ENCODE data around the gene GTF2F2. TPM values are rescaled to one million over a fixed set of nuclear protein-coding genes. Genes with fewer than 3 reads are reported as not detected.

The GTF2F2 gene
- total RNA-seq, 1 donor from 2014 or later: 19.4 TPM

DNA sequence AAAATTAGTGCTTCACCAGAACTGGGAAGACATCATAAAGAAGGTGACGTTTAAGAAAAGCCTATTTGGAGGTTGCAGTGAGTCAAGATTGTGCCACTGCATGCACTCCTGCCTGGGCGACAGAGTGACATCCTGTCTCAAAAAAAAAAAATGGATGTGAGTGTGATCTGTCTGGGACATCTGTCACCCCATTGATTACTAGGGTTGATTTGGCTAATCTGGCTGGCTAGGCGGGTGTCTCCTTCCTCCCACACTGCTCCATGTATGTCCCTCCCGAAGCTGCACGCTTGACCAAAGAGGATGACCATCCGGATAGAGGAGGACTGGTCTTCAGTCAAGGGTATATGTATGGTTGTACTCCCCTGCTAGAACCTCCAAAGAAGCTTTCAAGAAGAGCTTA lies 2.6 kb downstream of the GTF2F2 start:
- no peak for DNase-seq

DNA sequence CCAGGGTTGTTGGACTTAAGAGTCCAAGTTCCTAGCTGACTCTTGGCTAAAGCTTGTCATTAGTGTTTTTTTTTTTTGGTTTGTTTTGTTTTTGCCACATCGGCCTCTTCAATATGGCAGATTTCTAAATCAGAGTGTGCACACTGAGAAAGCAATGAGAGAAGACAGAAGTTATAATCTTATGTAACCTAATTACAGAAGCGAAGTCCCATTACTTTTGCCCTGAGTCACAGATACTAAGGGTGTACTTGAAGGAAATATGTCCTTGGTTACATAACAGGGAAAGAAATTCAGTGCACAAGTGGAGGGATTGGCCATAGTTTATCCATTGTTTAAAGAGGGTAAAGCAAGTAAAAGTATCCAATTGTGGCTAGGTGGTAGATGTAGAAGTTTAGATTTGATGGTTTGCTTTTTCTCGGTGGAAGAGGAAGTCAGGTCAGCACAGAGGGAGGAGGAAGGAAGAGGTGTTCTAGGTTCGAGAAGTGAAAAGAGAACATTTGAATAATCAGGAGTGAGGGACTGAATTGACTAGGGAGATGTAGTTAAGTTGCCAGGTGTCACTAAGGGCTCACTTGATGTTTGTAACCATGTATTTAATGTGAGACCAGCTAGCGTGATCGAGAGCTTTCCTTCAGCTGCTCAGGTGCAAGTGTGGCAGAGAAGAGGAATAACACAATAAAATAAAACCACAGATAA lies 12.2 kb downstream of the GTF2F2 start:
- no peak for DNase-seq

DNA sequence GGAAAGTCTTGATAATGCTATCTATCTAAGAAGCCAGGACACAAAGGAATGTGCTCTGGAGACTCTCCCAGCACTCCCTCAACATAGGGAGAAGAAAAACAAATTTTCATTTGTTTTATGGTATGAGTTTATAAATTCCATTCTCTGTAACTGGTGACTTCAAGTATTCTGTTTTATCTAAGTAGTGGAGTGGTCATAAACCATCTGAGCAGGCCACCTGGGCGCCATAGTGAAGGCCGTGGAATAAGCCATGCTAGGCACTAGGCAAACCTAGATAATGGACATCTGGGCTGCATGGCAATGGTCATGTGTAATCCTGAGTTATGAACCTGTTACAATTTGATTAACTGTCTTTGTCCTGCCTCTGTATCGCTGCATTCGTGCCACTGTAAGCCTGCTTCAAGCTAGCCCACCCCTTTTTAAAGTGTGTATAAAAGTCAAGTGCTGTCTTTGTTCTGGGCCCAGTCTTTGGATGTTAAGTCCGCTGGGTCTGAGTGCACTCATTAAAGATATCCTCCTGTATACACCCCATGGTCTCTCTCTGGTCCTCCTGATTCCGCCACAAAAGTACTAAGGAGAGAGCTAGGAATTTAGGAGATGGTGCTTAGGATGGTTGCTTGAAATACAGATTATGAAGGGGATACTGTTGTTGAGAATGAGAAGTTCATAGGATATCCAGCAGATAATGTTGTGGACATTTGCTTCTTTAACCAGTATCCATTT lies 13.2 kb downstream of the GTF2F2 start:
- DNase-seq: no peak

DNA sequence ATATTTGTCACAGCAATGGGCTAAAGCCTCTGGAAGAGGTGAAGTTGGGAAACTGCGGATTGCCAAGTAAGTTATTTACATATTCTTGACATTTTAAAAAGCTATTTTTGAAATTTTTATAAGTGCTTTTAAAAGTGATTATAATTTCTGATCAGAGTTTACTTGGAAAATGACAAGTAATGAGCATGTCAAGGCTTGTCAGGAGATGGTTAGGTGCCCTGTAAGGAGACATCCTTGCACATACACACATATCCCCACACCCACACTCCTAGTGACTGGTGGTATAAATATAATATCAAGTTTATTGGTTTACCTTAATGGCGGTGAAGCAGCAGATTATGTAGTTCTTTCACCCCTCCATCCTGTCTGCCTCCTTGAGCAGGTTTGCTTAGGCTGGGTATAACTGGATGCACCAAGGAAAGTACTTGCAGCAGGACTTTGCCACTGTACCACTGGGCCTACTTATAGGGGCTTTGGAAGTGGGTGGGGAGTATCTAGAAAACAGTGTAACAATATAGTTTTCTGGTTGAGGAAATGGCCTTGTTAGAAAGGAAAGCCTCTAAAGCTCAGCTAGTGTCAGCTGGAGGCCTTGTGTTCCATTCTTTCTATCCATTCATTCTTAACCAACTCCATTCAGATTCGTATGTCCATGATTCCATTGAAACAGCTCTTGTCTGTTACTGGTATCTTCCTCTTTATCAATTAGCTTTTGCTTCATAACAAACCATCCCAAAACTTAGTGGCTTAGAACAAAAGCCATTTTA lies 16.6 kb downstream of the GTF2F2 start:
- no peak for DNase-seq

DNA sequence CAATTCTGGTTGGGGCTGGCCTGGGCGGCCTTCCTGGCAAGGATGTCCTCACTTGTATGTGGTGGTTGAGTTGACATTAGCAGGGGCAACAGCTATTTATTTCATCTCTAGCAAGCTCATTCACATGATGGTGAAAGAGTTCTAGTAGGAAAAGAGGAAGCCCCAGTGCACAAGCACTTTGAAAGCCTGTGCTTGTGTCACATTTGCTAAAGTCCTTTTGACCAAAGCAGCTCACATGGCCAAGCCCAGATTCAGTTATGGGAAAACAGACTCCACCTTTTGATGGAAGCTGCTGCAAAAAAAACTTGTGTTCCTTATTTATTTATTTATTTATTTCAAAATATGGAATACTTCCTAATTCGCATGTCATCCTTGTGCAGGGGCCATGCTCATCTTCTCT lies 17.2 kb downstream of the GTF2F2 start:
- DNase-seq: no peak

DNA sequence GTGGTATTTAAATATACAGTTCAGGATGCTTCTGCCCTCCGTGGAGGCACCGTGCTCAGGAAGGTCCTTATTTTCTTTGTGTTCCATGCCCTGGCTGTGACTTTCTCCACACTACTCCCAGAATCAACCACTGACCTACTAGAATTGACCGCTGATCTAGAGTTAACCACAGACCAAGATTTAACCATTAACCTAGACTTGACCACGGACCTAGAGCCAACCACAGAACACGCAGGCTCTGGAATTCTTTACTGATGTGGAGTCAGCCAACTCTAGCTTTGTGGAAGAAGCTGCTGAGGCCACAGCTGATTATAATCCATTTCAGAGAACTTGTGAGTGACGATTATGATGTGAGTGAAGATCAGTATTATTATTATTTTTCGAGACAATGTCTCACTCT lies 18.0 kb downstream of the GTF2F2 start:
- DNase-seq: no peak

DNA sequence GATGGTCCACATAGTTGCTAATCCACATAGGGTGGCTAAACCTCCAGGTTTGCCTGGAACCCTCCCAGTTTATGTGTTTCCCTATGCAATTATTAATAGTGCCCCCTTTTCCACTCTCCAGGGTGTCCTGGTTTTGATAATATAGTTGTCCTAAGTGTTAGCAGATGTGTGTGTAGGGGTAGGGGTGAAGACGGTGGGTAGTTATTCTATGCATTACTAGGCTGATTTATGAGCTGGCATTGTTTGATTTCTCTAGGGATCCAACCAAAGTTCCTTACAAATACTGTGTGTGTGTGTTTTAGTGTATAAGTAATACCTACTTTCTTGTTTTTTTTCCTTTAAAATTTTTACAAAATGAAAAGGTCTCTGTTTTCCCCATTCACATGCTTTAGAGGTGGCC lies 21.1 kb downstream of the GTF2F2 start:
- no peak for DNase-seq

DNA sequence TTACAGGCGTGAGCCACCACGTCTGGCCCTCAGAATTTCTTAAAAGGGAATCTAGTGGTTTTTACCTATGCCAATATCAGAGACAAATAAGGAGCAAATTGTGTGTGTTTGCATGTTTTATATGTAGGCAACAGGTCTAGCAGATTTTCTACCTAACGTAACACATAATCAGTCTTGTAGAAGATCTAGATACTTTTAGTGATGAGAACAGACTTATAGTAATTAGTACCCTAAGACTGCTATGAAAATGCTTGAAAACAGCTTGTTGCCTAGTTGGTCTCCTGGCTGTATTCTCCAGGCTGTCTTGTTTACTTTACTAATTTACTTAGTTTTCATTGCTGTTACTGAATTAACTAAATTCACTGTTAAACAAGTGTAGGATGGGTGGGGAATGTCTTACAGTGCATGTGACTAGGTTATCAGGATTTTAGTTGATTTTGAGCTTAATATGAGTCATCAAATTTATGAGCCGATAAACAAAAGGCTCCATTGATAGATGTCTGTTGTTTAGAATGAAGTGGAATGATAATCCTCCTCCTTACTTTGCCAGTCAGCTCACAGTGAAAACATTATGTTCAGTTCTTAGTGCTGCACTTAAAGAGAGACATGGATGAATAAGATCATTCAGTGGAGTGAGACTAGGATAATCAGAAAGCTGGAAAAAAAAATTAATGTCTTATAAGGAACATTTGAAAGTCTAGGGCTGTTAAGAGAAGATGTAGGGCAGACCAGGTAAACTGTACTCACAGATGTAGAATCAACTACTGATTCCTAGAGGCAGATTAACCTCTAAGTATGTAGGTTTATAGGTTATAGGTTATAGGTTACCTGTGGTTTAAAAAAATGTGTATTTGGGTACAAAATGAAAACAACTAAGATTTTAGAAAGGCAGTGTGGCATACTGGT lies 22.4 kb downstream of the GTF2F2 start:
- no peak for DNase-seq

DNA sequence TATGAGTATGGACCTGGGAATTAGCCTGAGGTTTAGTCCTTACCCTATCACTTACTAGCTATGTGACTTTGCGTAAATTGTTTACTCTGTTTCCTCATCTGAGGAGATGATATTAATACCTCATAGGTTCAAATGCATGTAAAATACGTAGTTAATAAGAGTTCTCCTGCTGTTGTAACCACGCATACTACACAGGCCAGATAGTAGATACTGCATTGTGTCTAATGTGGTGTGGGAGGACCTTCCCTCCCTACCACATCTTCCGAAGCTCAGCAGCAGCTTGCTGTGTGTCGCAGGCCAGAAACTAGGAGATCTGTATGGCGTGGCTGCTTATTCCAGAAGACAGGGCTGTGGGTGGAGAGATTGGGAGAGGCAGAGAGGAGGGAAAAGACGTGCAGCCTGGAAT lies 23.0 kb downstream of the GTF2F2 start:
- no peak for DNase-seq

DNA sequence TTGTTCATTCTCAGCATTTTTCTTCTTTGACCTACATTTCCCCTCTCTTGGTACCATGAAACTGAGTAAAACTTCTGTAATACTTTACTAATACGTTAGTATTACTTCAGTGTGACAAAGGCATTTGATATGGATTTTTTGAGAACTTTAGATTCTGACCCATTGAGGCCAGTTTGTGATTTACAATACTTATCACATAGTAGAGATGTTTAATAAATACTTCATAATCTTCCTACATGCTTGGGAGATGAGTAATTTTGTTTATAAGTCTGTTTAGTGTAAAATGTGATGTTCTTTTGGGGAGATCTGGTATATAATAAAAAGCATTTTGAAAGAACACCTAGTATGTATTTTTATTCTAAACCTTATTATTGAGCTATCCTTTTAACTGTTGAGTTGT lies 29.7 kb downstream of the GTF2F2 start:
- no peak for DNase-seq

DNA sequence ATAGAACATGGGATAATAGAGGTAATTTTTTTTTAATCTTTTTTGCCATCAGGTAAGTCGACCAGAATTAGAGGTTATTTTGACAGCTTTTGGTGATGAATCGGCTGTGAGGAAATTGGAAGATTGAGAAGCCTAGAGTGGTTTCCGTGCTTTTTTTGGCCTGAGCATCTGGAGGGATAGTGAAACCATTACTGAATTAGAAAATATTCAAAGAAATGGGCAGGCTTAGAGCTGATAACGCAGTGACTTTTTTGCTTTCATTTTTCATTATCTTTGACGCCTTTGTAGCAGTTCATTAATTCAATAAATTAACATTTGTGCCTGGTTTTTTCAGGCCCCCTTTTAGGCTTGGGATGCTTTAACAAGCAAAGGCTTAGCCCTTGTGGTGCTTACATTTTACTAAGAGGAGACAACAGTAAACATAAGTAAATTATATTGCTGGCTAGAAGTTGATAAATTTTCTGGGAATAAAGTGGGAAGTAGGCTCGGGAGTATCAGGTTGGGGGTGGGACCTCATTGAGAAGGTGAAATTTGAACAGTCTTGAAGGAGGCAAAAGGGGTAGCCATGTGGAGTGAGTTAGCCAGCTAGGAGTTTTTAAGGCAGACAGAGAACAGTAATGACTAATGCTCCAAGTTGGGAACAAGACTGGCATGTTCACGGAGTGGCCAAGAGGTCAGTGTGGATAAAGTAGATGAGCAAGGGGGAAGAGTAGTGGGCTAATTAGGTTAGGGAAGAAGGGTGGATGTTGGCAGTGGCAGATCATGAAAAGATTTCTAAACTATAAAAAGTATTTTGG lies 36.5 kb downstream of the GTF2F2 start:
- no peak for DNase-seq

DNA sequence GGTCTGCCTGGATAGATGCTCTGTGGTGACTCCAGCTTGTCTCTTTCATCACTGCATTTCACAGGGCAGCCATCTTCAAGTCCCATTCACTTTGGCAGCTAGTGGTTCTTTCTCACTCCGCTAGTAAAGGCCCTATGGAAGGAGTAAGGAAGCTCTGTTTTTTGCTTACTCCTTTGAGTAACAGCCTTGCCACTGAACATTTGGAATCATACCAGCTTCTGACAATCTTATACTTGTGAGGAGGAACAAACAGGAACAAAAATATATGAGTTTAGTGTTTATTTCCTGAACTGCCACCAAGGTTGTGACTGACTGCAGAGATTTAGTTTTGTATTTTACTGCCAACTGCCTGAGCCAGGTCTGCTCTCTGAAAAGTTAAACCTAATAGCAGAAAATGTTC lies 41.9 kb downstream of the GTF2F2 start:
- peak; percentile 31 for DNase-seq

DNA sequence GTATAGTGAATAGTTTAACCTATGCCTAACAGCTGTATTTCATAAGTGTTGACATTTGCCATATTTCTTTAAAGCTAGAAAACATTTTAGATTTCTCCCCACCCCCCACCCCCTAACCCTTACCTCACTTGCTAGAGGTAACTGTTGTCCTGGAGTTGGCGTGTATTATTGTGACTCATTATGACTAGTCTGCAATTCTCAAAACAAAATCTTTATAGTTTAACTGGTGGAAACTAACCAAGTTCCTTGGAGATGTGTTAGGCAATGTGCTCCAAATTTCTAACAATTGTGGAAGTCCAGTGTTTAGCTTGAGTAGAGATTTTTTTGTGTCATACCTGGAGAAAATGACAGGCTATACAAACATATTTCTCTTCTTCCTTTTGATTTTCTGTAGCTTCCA lies 42.5 kb downstream of the GTF2F2 start:
- DNase-seq: peak; percentile 22

DNA sequence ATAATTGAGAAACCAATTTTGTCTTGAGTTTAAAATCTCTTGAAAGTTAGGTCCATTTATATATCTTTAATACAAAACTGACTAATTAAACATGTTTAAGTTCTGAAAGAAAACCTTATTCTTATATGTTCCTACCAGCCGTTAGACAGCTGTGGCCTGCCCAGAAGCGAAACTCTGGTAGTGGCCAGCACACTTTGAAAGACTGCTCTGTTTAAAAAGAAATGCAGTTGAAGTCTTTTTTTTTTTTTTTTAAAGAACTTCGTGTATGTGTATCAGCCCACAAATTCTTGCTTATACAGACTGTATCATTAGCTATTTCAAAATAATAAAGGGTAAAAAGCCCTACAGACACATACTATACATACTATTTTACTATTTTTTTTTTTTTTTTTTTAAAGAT lies 46.5 kb downstream of the GTF2F2 start:
- DNase-seq: no peak

DNA sequence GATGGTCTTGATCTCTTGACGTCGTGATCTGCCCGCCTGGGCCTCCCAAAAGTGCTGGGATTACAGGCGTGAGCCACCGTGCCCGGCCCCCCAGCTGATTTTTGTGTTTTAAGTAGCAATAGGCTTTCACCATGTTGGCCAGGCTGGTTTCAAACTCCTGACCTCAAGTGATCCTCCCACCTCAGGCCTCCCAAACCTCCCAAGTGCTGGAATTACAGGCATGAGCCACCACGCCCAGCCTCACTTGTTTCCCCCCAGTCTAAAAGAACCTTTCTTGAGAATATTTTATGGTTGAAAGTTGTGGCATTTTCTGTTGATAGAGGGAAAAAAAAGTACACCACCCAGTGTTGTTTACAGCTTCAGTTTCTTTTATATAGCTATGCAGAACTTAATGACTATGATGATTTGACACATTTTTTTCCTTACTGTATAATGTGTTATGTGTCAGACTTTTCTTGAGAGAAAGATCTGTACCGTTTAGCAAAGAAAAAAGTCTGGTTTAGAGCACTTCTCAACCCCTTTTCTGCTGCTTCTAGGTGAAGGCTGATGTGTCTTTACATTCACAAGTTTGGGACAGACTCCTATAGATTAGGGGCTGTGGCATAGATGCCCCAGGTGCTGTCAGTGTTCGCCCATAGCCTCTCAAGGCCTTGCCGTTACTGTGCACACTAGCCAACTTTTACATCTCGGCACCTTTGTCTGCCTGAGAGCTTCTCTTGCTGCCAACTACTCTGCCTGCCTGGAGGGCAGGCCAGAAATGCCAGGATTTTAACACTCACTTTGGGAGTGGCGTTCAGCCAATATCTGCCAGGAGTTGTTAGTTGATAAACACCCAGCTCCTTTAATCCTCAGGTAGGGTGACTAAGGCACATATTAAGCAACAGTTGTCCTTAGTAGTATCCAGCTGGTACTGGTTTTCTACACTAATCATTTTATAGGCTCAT lies 47.6 kb downstream of the GTF2F2 start:
- peak; percentile 6 for DNase-seq

DNA sequence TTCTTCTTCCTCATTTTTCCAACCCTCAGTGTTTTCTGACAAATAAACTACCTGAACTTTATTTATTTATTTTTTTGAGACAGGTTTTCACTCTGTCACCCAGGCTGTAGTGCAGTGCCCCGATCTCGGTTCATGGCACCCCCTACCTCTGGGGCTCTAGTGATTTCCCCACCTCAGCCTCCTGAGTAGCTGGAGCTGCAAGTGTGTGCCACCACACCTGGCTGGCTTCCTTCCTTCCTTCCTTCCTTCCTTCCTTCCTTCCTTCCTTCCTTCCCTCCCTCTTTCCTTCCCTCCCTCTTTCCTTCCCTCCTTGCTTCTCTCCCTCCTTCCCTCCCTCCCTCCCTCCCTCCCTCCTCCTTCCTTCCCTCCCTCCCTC lies 48.2 kb downstream of the GTF2F2 start:
- DNase-seq: no peak

DNA sequence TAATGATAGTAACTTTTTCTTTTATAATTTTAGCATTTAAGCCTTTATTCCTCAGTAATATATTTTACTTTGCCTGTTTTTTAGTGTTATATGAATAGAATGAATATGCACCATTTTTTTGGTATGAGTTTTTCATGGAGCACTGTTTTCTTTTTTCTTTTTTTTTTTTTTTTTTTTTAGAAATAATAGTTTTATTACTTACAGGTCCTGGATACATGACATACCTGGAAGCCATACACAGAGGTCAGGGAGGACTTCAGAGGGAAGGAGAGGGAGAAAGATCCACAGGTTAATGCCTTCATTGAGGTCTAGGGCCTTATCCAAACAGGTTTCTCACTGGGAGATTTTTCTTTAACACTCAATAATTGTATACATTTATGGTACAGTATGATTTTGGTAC lies 54.2 kb downstream of the GTF2F2 start:
- no peak for DNase-seq

DNA sequence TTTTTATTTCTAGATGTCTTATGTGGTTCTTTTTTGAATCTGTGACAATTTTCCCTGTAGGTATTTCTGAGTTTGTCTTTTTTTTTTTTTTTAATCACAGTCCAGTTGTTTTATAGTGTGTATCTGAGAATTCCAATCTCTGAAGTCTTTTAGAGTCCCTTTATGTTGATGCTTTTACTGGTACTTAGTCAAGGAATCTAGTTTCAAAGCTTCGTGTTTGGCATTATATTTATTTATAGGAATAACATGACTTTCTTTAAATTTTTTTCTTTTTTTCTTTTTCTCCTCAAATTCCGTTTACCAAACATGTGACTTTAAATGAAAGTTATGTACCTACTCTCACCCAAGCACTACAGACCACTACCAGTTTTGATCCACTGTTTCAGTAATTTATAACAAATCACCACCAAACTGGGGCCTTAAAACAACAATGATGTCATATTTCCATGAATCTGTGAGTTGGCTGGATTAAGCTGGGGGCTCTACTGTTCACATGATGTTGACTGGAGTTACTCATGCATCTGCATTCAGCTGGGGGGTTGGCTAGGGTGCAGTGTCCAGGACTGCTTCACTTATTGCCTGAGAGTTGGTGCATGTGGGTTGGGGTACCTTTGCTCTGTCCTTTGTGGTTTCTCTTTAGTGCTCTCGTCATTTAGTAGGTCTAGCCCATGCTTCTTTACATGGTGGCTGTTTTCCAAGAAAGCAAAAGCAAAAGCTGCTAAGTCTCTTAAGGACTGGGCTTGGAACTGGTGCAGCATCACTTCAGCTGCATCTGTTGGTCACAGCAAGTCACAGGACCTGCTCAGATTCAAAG lies 58.2 kb downstream of the GTF2F2 start:
- DNase-seq: peak; percentile 28

DNA sequence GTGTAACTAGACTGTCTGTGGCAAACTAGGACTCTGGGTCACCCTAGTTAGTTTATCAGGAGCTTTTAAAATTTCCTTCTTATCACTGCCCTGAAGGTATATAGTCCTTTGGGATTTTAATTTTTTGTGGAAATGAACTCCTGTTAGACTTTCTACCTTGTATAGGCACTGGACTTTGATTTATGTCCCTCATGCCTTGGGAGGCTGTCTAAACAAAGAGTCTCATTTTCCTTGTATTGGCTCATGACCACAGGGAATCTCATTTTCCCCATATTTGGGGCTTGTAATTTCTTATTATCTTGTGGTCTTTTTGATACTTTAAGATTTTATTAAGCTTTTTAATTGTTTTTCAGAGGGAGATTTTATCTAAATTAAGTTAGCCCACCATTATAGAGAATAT lies 59.1 kb downstream of the GTF2F2 start:
- no peak for DNase-seq

Measured in tongue (tissue), 2 donors.